Astrocyte of the cerebellum (primary cell): ENCODE data around the gene ARHGEF28.

Source experiments
- DNase-seq: peaks from one replicate; pipeline ENCODE4 v3.0.0-alpha.2; 2011; ENCODE audit warnings: low read depth
- H3K4me3 ChIP-seq: 2 replicates; pipeline ENCODE4 v1.5.1; 2011; ENCODE audit warnings: mild to moderate bottlenecking, low read depth, low read length, moderate library complexity
- in situ Hi-C: cut with HindIII; loops from 2 replicates; pipeline ENCODE4 v1.10.0; 2017; ENCODE audit warnings: low sequenced_read_pairs
- TF ChIP-seq, protein P1 (sequence below): IDR thresholded peaks from 2 replicates; pipeline ENCODE4 v1.5.1; 2012; ENCODE audit warnings: low read length, low read depth, moderate library complexity, mild to moderate bottlenecking; ENCODE audit errors: missing control alignments

The ARHGEF28 gene

DNA sequence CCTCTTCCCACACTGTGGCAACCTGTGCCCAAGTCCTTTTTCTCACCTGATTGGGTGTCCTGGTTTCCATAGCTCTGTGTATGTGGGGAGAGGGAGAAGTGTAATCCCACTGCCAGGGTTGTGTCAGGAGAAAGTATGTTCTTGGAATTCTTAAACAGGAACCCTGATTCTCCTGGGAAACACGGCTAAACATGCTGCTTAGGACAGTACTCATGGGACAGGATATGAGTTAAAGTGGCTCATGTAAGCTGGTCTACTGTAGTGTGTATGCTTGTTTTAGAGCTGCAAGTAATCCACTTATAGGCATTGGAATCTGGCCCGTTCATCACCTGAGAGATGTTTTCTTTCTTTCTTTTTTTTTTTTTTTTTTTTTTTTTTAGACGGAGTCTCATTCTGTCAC, 23.9 kb downstream of the ARHGEF28 start:
- no peak for DNase-seq
- in situ Hi-C loops = no loop called here
- H3K4me3 ChIP-seq = no peak overlapping the region
- TF ChIP-seq, protein P1, sequence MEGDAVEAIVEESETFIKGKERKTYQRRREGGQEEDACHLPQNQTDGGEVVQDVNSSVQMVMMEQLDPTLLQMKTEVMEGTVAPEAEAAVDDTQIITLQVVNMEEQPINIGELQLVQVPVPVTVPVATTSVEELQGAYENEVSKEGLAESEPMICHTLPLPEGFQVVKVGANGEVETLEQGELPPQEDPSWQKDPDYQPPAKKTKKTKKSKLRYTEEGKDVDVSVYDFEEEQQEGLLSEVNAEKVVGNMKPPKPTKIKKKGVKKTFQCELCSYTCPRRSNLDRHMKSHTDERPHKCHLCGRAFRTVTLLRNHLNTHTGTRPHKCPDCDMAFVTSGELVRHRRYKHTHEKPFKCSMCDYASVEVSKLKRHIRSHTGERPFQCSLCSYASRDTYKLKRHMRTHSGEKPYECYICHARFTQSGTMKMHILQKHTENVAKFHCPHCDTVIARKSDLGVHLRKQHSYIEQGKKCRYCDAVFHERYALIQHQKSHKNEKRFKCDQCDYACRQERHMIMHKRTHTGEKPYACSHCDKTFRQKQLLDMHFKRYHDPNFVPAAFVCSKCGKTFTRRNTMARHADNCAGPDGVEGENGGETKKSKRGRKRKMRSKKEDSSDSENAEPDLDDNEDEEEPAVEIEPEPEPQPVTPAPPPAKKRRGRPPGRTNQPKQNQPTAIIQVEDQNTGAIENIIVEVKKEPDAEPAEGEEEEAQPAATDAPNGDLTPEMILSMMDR = no peak

DNA sequence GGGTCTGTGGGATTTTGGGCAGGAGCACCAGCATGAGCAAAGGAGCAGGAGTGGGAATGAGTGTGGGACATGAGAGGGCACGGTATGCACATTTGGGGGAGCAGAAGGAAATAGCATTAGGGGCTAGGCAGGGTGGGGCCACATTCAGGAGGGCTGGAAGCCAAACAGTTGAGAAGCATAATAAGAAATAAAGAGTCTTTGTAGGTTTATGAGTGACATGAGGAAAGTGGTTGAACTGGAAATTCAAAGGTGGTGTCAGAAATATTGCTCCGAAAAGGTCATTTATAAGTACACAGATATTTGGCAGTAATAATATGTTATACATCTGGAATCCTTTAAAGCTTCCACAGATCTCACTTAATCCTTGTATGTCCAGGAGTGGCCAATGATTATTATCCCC, 26.4 kb downstream of the ARHGEF28 start:
- in situ Hi-C loops = no loop called here
- DNase-seq = no peak
- no peak overlapping the region for H3K4me3 ChIP-seq
- TF ChIP-seq, protein P1 = no peak

DNA sequence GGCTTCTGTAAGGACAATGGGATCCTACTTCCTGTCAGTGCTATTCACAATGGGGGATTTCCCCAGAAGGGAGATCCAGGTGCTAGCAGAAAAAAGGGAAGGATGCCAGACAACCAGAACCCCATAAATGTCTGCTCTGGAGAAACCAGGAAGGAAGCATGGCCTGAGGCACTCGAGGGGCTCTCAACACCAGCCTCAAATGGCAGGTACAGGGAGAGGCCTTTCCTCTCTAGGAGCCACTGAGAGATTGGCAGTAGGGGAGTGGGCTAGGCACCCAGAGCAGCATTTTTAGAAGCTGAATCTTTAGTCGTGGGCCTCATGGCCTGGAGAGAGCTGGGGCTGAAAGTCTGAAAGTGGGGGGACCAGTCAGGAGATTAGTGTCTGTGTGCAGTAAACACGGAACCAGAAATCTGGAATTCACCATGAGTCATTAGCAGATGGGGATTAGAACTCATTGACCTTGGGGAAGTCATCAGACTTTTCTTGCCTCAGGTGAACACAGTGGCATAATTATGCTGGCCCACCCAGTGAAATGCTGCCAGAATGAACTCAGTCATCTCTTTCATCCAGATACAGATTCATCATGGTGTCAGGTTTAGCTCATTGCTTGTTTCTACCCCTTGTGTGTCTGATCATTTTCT, 28.3 kb downstream of the ARHGEF28 start:
- in situ Hi-C loops = no loop called here
- no peak overlapping the region for H3K4me3 ChIP-seq
- TF ChIP-seq, protein P1 = no peak
- DNase-seq = no peak

DNA sequence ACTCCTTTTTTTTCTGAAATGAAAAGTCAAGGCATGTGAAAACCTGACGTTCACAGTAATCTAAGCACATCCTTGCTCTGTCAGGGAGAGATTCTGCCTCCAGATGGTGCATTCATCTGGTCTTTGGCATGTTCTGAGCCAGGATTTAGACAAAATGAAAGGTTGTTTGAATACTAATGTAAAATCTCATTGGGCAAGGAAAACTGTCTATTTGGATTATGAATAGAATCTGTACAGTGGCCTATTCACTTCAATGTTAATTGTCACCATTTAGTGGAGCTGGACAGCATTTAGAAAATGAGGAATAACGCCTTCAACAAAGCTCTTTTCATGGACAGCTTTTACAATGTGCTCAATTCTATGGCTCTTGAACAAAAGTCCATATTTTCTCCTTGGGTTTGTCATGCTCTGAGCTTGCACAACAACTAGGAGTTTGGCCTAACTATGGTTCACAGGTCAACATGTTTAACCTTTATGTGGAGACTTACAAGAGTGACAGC, 28.9 kb downstream of the ARHGEF28 start:
- TF ChIP-seq, protein P1 = no peak
- DNase-seq = no peak
- no peak overlapping the region for H3K4me3 ChIP-seq
- in situ Hi-C loops = no loop called here

DNA sequence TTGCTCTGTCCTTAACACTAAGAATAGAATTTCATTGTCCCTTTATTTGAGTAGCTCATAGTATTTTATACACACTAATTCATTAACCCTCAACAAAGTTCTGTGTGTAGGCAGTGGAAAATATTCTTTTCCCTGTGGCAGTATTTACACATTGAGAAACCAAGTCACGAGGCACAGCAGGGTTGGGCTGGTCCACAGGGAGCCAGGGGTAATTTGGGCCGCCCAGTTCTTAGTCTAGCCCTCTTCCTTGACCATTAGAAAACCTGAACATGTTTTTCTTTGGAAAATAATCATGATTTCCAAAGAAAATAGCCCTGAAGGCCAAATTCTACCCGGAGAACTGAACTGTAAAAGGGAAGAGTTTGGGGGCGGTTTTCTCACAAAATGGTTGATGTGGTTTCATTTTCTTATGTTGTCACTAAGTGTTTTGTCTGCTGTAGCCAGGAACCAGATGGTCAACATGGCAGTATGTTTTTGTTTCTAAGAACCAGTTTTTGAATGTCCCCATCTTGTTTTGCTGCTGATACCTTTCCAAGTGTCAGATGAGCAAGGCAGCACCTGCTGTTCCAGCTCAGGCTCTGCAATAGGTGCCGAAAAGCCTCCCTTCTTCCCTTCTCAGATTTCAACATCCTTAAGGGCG, 29.6 kb downstream of the ARHGEF28 start:
- TF ChIP-seq, protein P1 = no peak
- in situ Hi-C loops = no loop called here
- no peak overlapping the region for H3K4me3 ChIP-seq
- DNase-seq = no peak

DNA sequence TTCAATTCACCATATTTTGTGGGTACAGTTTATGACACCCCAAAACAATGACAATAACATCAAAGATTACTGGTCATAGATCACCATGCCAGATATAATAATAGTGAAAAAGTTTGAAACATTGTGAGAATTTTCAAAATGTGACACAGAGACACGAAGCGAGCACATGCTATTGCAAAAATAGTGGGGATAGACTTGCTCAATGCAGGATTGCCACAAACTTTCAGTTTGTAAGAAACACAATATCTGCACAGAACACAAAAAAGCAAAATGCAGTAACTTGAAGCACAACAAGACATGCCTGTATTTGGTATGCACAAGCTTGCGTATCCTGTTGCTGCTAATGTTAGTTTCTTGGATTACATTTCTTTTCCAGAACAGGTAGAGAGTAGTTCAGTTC, 35.8 kb downstream of the ARHGEF28 start:
- TF ChIP-seq, protein P1 = no peak
- DNase-seq = no peak
- in situ Hi-C loops = loop anchor here (5.0 kb wide), 1 partner anchor 36 kb away; no protein-coding TSS in a partner anchor
- no peak overlapping the region for H3K4me3 ChIP-seq
